ENCODE results near the gene C6orf89. TPM values are rescaled to one million over a fixed set of nuclear protein-coding genes. Genes with fewer than 3 reads are reported as not detected.

C6orf89 gene
- total RNA-seq, 1 experiment from 2014 or later: 11.8 TPM

DNA sequence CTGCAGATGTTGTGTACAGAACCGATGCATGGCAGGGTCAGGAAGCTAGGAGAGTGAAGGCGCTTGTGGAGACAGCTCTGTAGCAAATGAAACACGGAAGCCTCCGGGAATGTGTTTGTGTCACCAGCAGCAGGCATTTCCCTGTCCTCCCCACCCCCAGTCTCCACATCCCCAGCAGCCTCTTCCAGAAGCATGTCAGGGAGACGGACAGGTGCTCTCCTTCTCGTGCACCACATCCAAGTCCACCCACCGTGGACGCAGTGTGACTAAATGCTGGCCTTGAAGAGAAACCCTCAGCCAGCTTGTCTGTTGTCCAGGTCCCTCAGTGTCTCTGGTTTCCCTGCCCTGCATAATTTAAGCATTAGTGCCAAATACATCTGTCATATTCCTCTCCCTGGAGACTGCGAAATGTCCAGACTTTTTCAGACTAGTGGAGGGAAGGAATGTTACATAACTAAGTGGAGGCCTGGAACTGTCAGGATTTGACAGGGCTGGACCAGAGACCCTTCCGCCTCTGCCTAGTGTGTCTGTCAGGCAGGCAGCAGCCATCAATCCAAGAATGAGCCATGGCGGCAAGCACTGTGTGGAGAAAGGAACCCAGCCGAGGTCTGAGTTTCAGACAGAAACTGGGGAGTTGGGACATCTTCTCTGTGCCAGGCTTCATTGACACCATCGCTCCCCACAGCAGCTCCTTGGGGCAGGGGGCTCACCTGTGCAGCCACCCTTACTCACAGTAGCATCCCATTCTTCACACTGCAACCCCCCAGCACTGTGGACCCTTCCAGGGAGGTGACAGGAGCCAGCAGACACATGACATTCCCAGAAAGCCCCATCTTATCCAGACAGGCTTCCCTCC lies 42.2 kb downstream of the C6orf89 start:
- Histone ChIP-seq H2BK20ac (ENCODE audit: low read depth, low read length, poor library complexity, severe bottlenecking) (no peak overlapping the region), H3T11ph (ENCODE audit: low read length) (no peak overlapping the region), H3K56ac (ENCODE audit: insufficient read length, low read depth, low read length) (no peak overlapping the region), H3K14ac (ENCODE audit: insufficient read depth, low read length) (no peak overlapping the region), H3K79me2 (ENCODE audit: insufficient read depth, low read length) (no peaks in the 10 kb centered on the region), H3K4ac (ENCODE audit: low read depth, low read length) (no peak overlapping the region), H2BK15ac (ENCODE audit: low read depth, low read length) (no peak overlapping the region), H3K79me1 (ENCODE audit: insufficient read depth, low read depth, low read length, poor library complexity, severe bottlenecking) (no peaks in the 10 kb centered on the region), H3K23me2 (ENCODE audit: insufficient read length, low read depth, low read length, poor library complexity, severe bottlenecking) (no peaks in the 10 kb centered on the region), H4K91ac (ENCODE audit: insufficient read length, low read depth, low read length) (no peak overlapping the region), H3K23ac (ENCODE audit: insufficient read length, low read depth, low read length) (no peak overlapping the region), H3K18ac (ENCODE audit: insufficient read length, low read depth, low read length) (no peak overlapping the region), H3K9ac (ENCODE audit: extremely low read depth, insufficient read length, low read length) (no peak overlapping the region), H3K27me3 (ENCODE audit: insufficient read depth, low read length) (no peaks in the 10 kb centered on the region), H2AFZ (ENCODE audit: low read length) (no peak overlapping the region), H4K8ac (replicated peaks; ENCODE audit: insufficient read length, low read depth, low read length) (no peak overlapping the region), H2AK5ac (ENCODE audit: insufficient read length, low read length) (no peak overlapping the region), H4K5ac (ENCODE audit: insufficient read length, low read depth, low read length) (no peak overlapping the region), H3K4me2 (ENCODE audit: insufficient read depth, insufficient read length, low read length) (no peak overlapping the region), H2BK120ac (ENCODE audit: low read depth, low read length, poor library complexity, severe bottlenecking) (no peak overlapping the region), H3K9me3 (ENCODE audit: control insufficient read depth, low read depth, low read length) (no peaks in the 10 kb centered on the region), H4K20me1 (ENCODE audit: control insufficient read depth, insufficient read depth, insufficient read length) (no peaks in the 10 kb centered on the region), H3K4me1 (ENCODE audit: insufficient read depth, low read length) (no peaks in the 10 kb centered on the region), H2BK12ac (ENCODE audit: insufficient read length, low read depth, low read length) (no peak overlapping the region), H3K27ac (ENCODE audit: insufficient read length, low read depth, low read length) (no peak overlapping the region), H2BK5ac (ENCODE audit: insufficient read length, low read length) (no peak overlapping the region)
- Mint-ChIP-seq H3K4me3 (no peak overlapping the region), H3K4me1 (peaks cover 2 to 6% of the 10 kb centered on the region in 2 experiments; a peak in 2 of 4 replicates), H3K27ac (0 out of 7 replicates have a peak overlapping the region, but pooled peaks of 1 of the 3 experiments have one; percentile 31), H3K9me3 (no peaks in the 10 kb centered on the region), H3K27me3 (ENCODE audit: low read depth) (peaks cover 3% of the 10 kb centered on the region), H3K36me3 (ENCODE audit: insufficient read depth in 1 of 3, low read depth in 3 of 3) (no peaks in the 10 kb centered on the region)
- TF ChIP-seq, protein P1, sequence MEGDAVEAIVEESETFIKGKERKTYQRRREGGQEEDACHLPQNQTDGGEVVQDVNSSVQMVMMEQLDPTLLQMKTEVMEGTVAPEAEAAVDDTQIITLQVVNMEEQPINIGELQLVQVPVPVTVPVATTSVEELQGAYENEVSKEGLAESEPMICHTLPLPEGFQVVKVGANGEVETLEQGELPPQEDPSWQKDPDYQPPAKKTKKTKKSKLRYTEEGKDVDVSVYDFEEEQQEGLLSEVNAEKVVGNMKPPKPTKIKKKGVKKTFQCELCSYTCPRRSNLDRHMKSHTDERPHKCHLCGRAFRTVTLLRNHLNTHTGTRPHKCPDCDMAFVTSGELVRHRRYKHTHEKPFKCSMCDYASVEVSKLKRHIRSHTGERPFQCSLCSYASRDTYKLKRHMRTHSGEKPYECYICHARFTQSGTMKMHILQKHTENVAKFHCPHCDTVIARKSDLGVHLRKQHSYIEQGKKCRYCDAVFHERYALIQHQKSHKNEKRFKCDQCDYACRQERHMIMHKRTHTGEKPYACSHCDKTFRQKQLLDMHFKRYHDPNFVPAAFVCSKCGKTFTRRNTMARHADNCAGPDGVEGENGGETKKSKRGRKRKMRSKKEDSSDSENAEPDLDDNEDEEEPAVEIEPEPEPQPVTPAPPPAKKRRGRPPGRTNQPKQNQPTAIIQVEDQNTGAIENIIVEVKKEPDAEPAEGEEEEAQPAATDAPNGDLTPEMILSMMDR (conservative IDR thresholded peaks at IDR 0.05): no peak
- WGBS (ENCODE audit: extremely low coverage, insufficient read length, low lambda C conversion rate): no CpG with 5 or more reads among the region's 13 CpGs
- no peak for DNase-seq

Data from H9 (cell line).